Transverse colon (tissue), 4 donors: Measurements from ENCODE around the gene MET.
A peak's percentile ranks its signal among the peaks of the same experiment; 100 is the strongest.

Source experiments
- CTCF ChIP-seq, 5 experiments: fragments of 200-600 bp in 3 of 5; fragments of 450-650 bp in 2 of 5; sonication (generic) in 3 of 5; IDR thresholded peaks; 1 replicate in 2 of 5; 2 replicates in 3 of 5; pipeline ENCODE4 v1.5.1; 2016 to 2017; ENCODE audit warnings: antibody characterized with exemption in 5 of 5, inconsistent platforms in 3 of 5, mild to moderate bottlenecking in 2 of 5, moderate library complexity in 1 of 5
- POLR2AphosphoS5 ChIP-seq, 3 donors: sonication (generic); formaldehyde crosslinking; IDR thresholded peaks; one replicate each; pipeline ENCODE4 v1.6.1; 2016; ENCODE audit warnings: antibody characterized with exemption in 3 of 3

- TF ChIP-seq CTCF (IDR thresholded peaks at IDR 0.05) (peak; percentile 60 to 77 (median 66)), POLR2AphosphoS5 (IDR thresholded peaks at IDR 0.05) (no peak)
These were observed 137.8 kb downstream of the MET start for GRCh38 chr7:116809636-116810266.
